Endothelial cell of umbilical vein (primary cell): Measurements from ENCODE around the gene STON2. TPM values are rescaled to one million over a fixed set of nuclear protein-coding genes. Genes with fewer than 3 reads are reported as not detected.

Experiments used
- BruUV-seq: library from RNA; stranded (reverse); fragments of 400-500 nt; replicated peaks from 2 replicates; lab custom pipeline; 2021; lab: Mats Ljungman, UMichigan
- CTCF ChIA-PET: fragments of 300-600, 350-600 bp; sonication (Branson Sonifier 250); formaldehyde crosslinking; loops from one replicate; lab custom pipeline; 2021; ENCODE audit warnings: antibody characterized with exemption, inconsistent platforms; lab: Charles Lee
- POLR2A ChIA-PET: fragments of 300-600, 350-600 bp; sonication (Branson Sonifier 250); formaldehyde crosslinking; loops from one replicate; lab custom pipeline; 2021; ENCODE audit warnings: antibody characterized with exemption, inconsistent platforms; lab: Charles Lee
- DNase-seq: peaks from one replicate; pipeline ENCODE4 v3.0.0-alpha.2; 2011; ENCODE audit warnings: low read depth, low spot score
- FAIRE-seq: peaks from 2 replicates; lab custom pipeline; 2011; peaks lifted over from hg19 to GRCh38; lab: Jason Lieb, UNC
- H2AFZ ChIP-seq: 2 replicates; pipeline ENCODE4 v1.6.0; 2012; ENCODE audit warnings: low read depth, low read length, control low read depth, inconsistent platforms
- H3K27ac ChIP-seq: 2 replicates; pipeline ENCODE4 v1.5.1; 2011; ENCODE audit warnings: low read depth, mild to moderate bottlenecking, control low read depth, low read length, moderate library complexity; ENCODE audit not compliant: insufficient read depth
- H3K27me3 ChIP-seq, 2 experiments: 2 replicates each; pipeline versions ENCODE4 v1.6.0 to v1.6.1; 2011; ENCODE audit warnings: low read length in 2 of 2, mixed read lengths in 1 of 2; ENCODE audit not compliant: control insufficient read depth in 2 of 2, insufficient read depth in 2 of 2
- H3K36me3 ChIP-seq, 2 experiments: 2 replicates in 1 of 2; 3 replicates in 1 of 2; pipeline ENCODE4 v1.5.1; 2011; ENCODE audit warnings: low read length in 2 of 2, mild to moderate bottlenecking in 1 of 2, moderate library complexity in 1 of 2; ENCODE audit not compliant: control insufficient read depth in 2 of 2, insufficient read depth in 2 of 2; ENCODE audit errors: extremely low read depth in 1 of 2
- H3K4me1 ChIP-seq: 3 replicates; pipeline ENCODE4 v1.5.1; 2011; ENCODE audit warnings: mild to moderate bottlenecking, low read length; ENCODE audit not compliant: control insufficient read depth, insufficient read depth; ENCODE audit errors: extremely low read depth
- H3K4me2 ChIP-seq: 2 replicates; pipeline ENCODE4 v1.6.1; 2011; ENCODE audit warnings: low read length, control low read depth, mixed read lengths; ENCODE audit not compliant: insufficient read depth
- H3K4me3 ChIP-seq, 3 experiments: fragments of 200-600 bp in 1 of 3; sonication (generic), shearing (Covaris generic) in 1 of 3; replicated peaks in 1 of 3; 2 replicates each; pipeline ENCODE4 v1.5.1; 2011 to 2016; ENCODE audit warnings: control low read depth in 3 of 3, low read length in 3 of 3, mild to moderate bottlenecking in 2 of 3, inconsistent platforms in 1 of 3, low read depth in 1 of 3, moderate library complexity in 1 of 3; ENCODE audit not compliant: insufficient read depth in 1 of 3
- H3K79me2 ChIP-seq: 2 replicates; pipeline ENCODE4 v1.6.0; 2012; ENCODE audit warnings: low read length, inconsistent platforms; ENCODE audit not compliant: control insufficient read depth, insufficient read depth
- H3K9ac ChIP-seq: replicated peaks from 2 replicates; pipeline ENCODE3; 2011; ENCODE audit warnings: low read length, control low read depth; ENCODE audit not compliant: insufficient read depth; ENCODE audit errors: extremely low read depth
- H3K9me1 ChIP-seq: replicated peaks from 3 replicates; pipeline ENCODE4 v1.6.0; 2011; ENCODE audit warnings: mild to moderate bottlenecking, low read length; ENCODE audit not compliant: control insufficient read depth, insufficient read depth; ENCODE audit errors: extremely low read depth
- H3K9me3 ChIP-seq: replicated peaks from 2 replicates; pipeline ENCODE4 v1.5.1; 2012; ENCODE audit warnings: low read length, inconsistent platforms; ENCODE audit not compliant: control insufficient read depth, insufficient read depth
- H4K20me1 ChIP-seq: replicated peaks from 2 replicates; pipeline ENCODE3; 2011; ENCODE audit warnings: mild to moderate bottlenecking, low read length; ENCODE audit not compliant: control insufficient read depth, insufficient read depth; ENCODE audit errors: extremely low read depth
- EZH2 ChIP-seq: IDR thresholded peaks from 2 replicates; pipeline ENCODE4 v1.6.1; 2012; ENCODE audit warnings: borderline replicate concordance, low read depth, mild to moderate bottlenecking, moderate library complexity, low read length, inconsistent platforms; ENCODE audit not compliant: severe bottlenecking
- FOS ChIP-seq: IDR thresholded peaks from 2 replicates; pipeline ENCODE4 v1.6.1; 2011; ENCODE audit warnings: mild to moderate bottlenecking, low read length, moderate library complexity, borderline replicate concordance; ENCODE audit not compliant: insufficient read depth
- GATA2 ChIP-seq: IDR thresholded peaks from 2 replicates; pipeline ENCODE4 v1.7.0; 2011; ENCODE audit warnings: low read depth, mild to moderate bottlenecking, moderate library complexity, mixed read lengths, low read length; ENCODE audit not compliant: insufficient read length, insufficient read depth
- JUN ChIP-seq: IDR thresholded peaks from 2 replicates; pipeline ENCODE4 v1.6.1; 2011; ENCODE audit warnings: borderline replicate concordance, low read depth; ENCODE audit not compliant: insufficient read length, insufficient read depth
- MYC ChIP-seq: IDR thresholded peaks from one replicate; pipeline ENCODE4 v1.6.1; 2011; ENCODE audit warnings: mild to moderate bottlenecking, low read depth, low read length
- POLR2A ChIP-seq: IDR thresholded peaks from 2 replicates; pipeline ENCODE4 v1.6.1; 2012; ENCODE audit warnings: low read depth, mild to moderate bottlenecking, control low read depth, low read length
- POLR2AphosphoS5 ChIP-seq: IDR thresholded peaks from 2 replicates; pipeline ENCODE4 v1.6.1; 2012; ENCODE audit warnings: low read depth, mild to moderate bottlenecking, control low read depth, low read length, moderate library complexity; ENCODE audit not compliant: insufficient read depth
- dilution Hi-C: fragments of 300-500 bp; cut with MboI; formaldehyde crosslinking; loops from one replicate; pipeline ENCODE4 v1.15.0; 2019; ENCODE audit warnings: low sequenced_read_pairs; ENCODE audit not compliant: extremely low pct_ligation_motif_present
- intact Hi-C: fragments of 100-400 bp; cut with micrococcal nuclease; formaldehyde crosslinking; loops from one replicate; pipeline ENCODE4 v1.10.0; 2022
- polyA plus RNA-seq, 4 experiments: library from polyadenylated mRNA; depleted of rRNA in 3 of 4; stranded (reverse) in 3 of 4; unstranded in 1 of 4; fragments of >200 nt; gene quantifications; 2 replicates each; pipeline versions ENCODE4 v1.2.1 to v1.2.3, GENCODE V29; 2011 to 2012; ENCODE audit warnings: missing spikeins in 1 of 4
- total RNA-seq: library from RNA; stranded (reverse); gene quantifications from 2 replicates; pipeline ENCODE4 v1.2.3, GENCODE V29; 2021
- TF ChIP-seq, protein P1 (sequence below), 2 donors: IDR thresholded peaks; 1 replicate in 1 of 2; 2 replicates in 1 of 2; pipeline ENCODE4 v1.5.1; 2011; ENCODE audit warnings: low read length in 2 of 2, mild to moderate bottlenecking in 2 of 2, moderate library complexity in 2 of 2, control low read depth in 1 of 2, inconsistent platforms in 1 of 2, low read depth in 1 of 2; ENCODE audit not compliant: insufficient read depth in 1 of 2; ENCODE audit errors: extremely low read depth in 1 of 2
- TF ChIP-seq, protein P2 (sequence below): IDR thresholded peaks from 2 replicates; pipeline ENCODE4 v1.6.1; 2011; ENCODE audit not compliant: insufficient read depth, insufficient read length

STON2 gene
- total and polyA plus RNA-seq, 2 donors (not counting 3 experiments of a cell fraction or from before 2014, with no cell fraction given): not detected

DNA sequence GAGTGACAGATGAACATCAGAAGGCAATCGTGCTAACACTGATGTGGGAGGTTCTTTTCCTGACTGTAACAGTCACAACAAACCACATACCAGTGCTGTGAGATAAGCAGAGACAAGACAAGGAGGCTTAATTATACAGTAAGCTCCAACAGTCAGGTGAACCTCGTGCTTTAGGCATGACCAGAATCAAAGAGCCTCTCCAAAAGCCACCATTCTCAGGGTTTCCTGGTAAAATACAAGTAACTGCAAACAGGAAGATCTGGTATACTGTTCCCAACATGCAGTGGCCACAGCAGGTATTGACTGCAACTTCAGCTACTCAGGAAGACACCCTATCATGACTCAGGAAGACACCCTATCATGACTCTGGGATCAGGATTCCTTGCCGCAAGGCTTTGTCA is 132.1 kb downstream of the STON2 start:
- CTCF ChIA-PET: interaction anchor here (1.9 to 3.8 kb wide), 3 partner anchors 185 to 196 kb away, joined by 7 to 76 read pairs (median 13); no protein-coding TSS in a partner anchor

GRCh38 chr14:81265636-81266169 is 134.4 kb downstream of the STON2 start:
- Histone ChIP-seq H3K79me2 (no peaks in the 10 kb centered on the region), H3K9ac (no peak overlapping the region), H2AFZ (no peak overlapping the region), H3K4me1 (no peaks in the 10 kb centered on the region), H3K27me3 (no peaks in the 10 kb centered on the region), H3K9me1 (no peaks in the 10 kb centered on the region), H3K4me3 (no peak overlapping the region), H3K4me2 (no peak overlapping the region), H4K20me1 (no peaks in the 10 kb centered on the region), H3K27ac (no peak overlapping the region), H3K9me3 (no peaks in the 10 kb centered on the region), H3K36me3 (no peaks in the 10 kb centered on the region)
- TF ChIP-seq EZH2 (no peak), FOS (no peak), MYC (no peak), POLR2A (no peak), JUN (no peak), GATA2 (no peak), POLR2AphosphoS5 (no peak)
- TF ChIP-seq, protein P1, sequence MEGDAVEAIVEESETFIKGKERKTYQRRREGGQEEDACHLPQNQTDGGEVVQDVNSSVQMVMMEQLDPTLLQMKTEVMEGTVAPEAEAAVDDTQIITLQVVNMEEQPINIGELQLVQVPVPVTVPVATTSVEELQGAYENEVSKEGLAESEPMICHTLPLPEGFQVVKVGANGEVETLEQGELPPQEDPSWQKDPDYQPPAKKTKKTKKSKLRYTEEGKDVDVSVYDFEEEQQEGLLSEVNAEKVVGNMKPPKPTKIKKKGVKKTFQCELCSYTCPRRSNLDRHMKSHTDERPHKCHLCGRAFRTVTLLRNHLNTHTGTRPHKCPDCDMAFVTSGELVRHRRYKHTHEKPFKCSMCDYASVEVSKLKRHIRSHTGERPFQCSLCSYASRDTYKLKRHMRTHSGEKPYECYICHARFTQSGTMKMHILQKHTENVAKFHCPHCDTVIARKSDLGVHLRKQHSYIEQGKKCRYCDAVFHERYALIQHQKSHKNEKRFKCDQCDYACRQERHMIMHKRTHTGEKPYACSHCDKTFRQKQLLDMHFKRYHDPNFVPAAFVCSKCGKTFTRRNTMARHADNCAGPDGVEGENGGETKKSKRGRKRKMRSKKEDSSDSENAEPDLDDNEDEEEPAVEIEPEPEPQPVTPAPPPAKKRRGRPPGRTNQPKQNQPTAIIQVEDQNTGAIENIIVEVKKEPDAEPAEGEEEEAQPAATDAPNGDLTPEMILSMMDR (IDR thresholded peaks at IDR 0.05; ENCODE audit: extremely low read depth in 1 of 2, insufficient read depth in 1 of 2, low read depth in 1 of 2, low read length in 2 of 2): no peak
- TF ChIP-seq, protein P2, sequence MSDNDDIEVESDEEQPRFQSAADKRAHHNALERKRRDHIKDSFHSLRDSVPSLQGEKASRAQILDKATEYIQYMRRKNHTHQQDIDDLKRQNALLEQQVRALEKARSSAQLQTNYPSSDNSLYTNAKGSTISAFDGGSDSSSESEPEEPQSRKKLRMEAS: no peak
- DNase-seq (no peak), FAIRE-seq (no peak)
- ChIA-PET POLR2A (no interaction called here), CTCF (interaction anchor here (1.1 to 3.8 kb wide), 2 partner anchors 188 to 199 kb away, joined by 3 to 13 read pairs; no protein-coding TSS in a partner anchor)
- dilution Hi-C loops (no loop called here), intact Hi-C loops (no loop called here)
- BruUV-seq: no TSS peak

More for the DNA sequence above, 132.1 kb downstream of the STON2 start:
- Histone ChIP-seq H3K4me2 (no peak overlapping the region), H3K27ac (no peak overlapping the region), H3K27me3 (no peaks in the 10 kb centered on the region), H2AFZ (no peak overlapping the region), H3K9me3 (no peaks in the 10 kb centered on the region), H3K9me1 (no peaks in the 10 kb centered on the region), H3K4me3 (no peak overlapping the region), H3K36me3 (no peaks in the 10 kb centered on the region), H3K4me1 (no peaks in the 10 kb centered on the region), H3K9ac (no peak overlapping the region), H3K79me2 (no peaks in the 10 kb centered on the region), H4K20me1 (no peaks in the 10 kb centered on the region)
- dilution Hi-C loops: no loop called here
- POLR2A ChIA-PET: no interaction called here
- DNase-seq (no peak), FAIRE-seq (no peak)
- TF ChIP-seq FOS: no peak
- TF ChIP-seq POLR2AphosphoS5: no peak
- no peak for TF ChIP-seq GATA2
- no peak for TF ChIP-seq EZH2
- TF ChIP-seq JUN: no peak
- TF ChIP-seq, protein P2: no peak
- no peak for TF ChIP-seq MYC
- intact Hi-C loops: no loop called here
- no TSS peak for BruUV-seq
